H1 (cell line): ENCODE results near the gene MKI67. TPM values are rescaled to one million over a fixed set of nuclear protein-coding genes. Genes with fewer than 3 reads are reported as not detected.
A peak's percentile ranks its signal among the peaks of the same experiment; 100 is the strongest.

Source experiments
- CTCF ChIA-PET: fragments of 300-600 bp; sonication (Branson Sonifier 250); formaldehyde crosslinking; loops from one replicate; lab custom pipeline; 2021; ENCODE audit not compliant: partially characterized antibody; lab: Charles Lee
- POLR2A ChIA-PET: fragments of 300-600 bp; sonication (Branson Sonifier 250); formaldehyde crosslinking; loops from one replicate; lab custom pipeline; 2021; ENCODE audit warnings: inconsistent platforms; ENCODE audit not compliant: partially characterized antibody; lab: Charles Lee
- DNase-seq, 2 experiments: peaks; one replicate each; pipeline versions ENCODE4 v3.0.0 to v3.0.0-alpha.2; 2010 to 2022; ENCODE audit warnings: low spot score in 2 of 2, low read depth in 1 of 2, mixed read lengths in 1 of 2
- FAIRE-seq: peaks from 2 replicates; lab custom pipeline; 2011; peaks lifted over from hg19 to GRCh38; lab: Jason Lieb, UNC
- H2AFZ ChIP-seq: 2 replicates; pipeline ENCODE4 v1.8.1; 2012; ENCODE audit warnings: low read length, inconsistent platforms
- H2AK5ac ChIP-seq: 2 replicates; pipeline ENCODE4 v1.6.1; 2013; ENCODE audit warnings: low read depth, low read length
- H2BK120ac ChIP-seq: replicated peaks from 2 replicates; pipeline ENCODE3; 2013; ENCODE audit warnings: low read depth, low read length, inconsistent platforms
- H2BK12ac ChIP-seq: 2 replicates; pipeline ENCODE4 v1.6.1; 2013; ENCODE audit warnings: low read depth, low read length
- H2BK15ac ChIP-seq: 2 replicates; pipeline ENCODE4 v1.6.1; 2013; ENCODE audit warnings: low read length
- H2BK20ac ChIP-seq: 2 replicates; pipeline ENCODE4 v1.6.1; 2013; ENCODE audit warnings: low read length
- H2BK5ac ChIP-seq: 2 replicates; pipeline ENCODE4 v1.6.1; 2013; ENCODE audit warnings: low read depth, low read length
- H3K14ac ChIP-seq: 2 replicates; pipeline ENCODE4 v1.6.1; 2013; ENCODE audit warnings: inconsistent platforms; ENCODE audit not compliant: insufficient read length
- H3K18ac ChIP-seq: 2 replicates; pipeline ENCODE4 v1.6.1; 2013; ENCODE audit warnings: low read length; ENCODE audit errors: extremely low read depth
- H3K23ac ChIP-seq: 2 replicates; pipeline ENCODE4 v1.6.1; 2013; ENCODE audit warnings: inconsistent platforms; ENCODE audit not compliant: insufficient read length
- H3K23me2 ChIP-seq: 2 replicates; pipeline ENCODE4 v1.6.1; 2013; ENCODE audit warnings: low read depth, low read length
- H3K27ac ChIP-seq: 2 replicates; pipeline ENCODE4 v1.6.1; 2011; ENCODE audit warnings: low read depth, low read length, inconsistent platforms
- H3K27me3 ChIP-seq, 4 experiments: replicated peaks in 1 of 4; 1 replicate in 1 of 4; 2 replicates in 3 of 4; pipeline versions ENCODE4 v1.6.1 to v1.8.1; 2011 to 2013; ENCODE audit warnings: low read length in 3 of 4, mild to moderate bottlenecking in 3 of 4, inconsistent platforms in 2 of 4, mixed read lengths in 2 of 4, moderate library complexity in 1 of 4; ENCODE audit not compliant: control insufficient read depth in 3 of 4, insufficient read depth in 3 of 4; ENCODE audit errors: extremely low read depth in 1 of 4
- H3K36me3 ChIP-seq, 4 experiments: 2 replicates each; pipeline versions ENCODE4 v1.6.1 to v1.8.1; 2011 to 2013; ENCODE audit warnings: mild to moderate bottlenecking in 4 of 4, low read length in 3 of 4, moderate library complexity in 2 of 4, control low read depth in 1 of 4, inconsistent platforms in 1 of 4; ENCODE audit not compliant: insufficient read depth in 4 of 4, control insufficient read depth in 2 of 4
- H3K4ac ChIP-seq: replicated peaks from 2 replicates; pipeline ENCODE3; 2013; ENCODE audit warnings: low read length, low read depth, mixed read lengths, inconsistent platforms; ENCODE audit not compliant: insufficient read length
- H3K4me1 ChIP-seq, 4 experiments: replicated peaks in 1 of 4; 1 replicate in 1 of 4; 2 replicates in 3 of 4; pipeline versions ENCODE4 v1.6.1 to v1.8.1; 2011 to 2013; ENCODE audit warnings: low read length in 3 of 4, inconsistent platforms in 2 of 4, mixed read lengths in 1 of 4; ENCODE audit not compliant: insufficient read depth in 4 of 4, control insufficient read depth in 3 of 4
- H3K4me2 ChIP-seq, 2 experiments: 2 replicates each; pipeline versions ENCODE4 v1.6.1 to v1.8.1; 2011 to 2013; ENCODE audit warnings: low read depth in 2 of 2, low read length in 2 of 2, control low read depth in 1 of 2, inconsistent platforms in 1 of 2, mild to moderate bottlenecking in 1 of 2; ENCODE audit not compliant: insufficient read depth in 1 of 2
- H3K4me3 ChIP-seq, 4 experiments: fragments of 200-600, 300-600 bp in 1 of 4; sonication (generic), shearing (Covaris generic), sonication (Bioruptor Twin) in 1 of 4; 2 replicates each; pipeline versions ENCODE4 v1.5.1 to v1.8.1; 2011 to 2016; ENCODE audit warnings: low read length in 4 of 4, low read depth in 3 of 4, control low read depth in 2 of 4, inconsistent platforms in 2 of 4, mild to moderate bottlenecking in 2 of 4, mixed read lengths in 1 of 4, moderate library complexity in 1 of 4; ENCODE audit not compliant: insufficient read depth in 2 of 4; ENCODE audit errors: extremely low read depth in 1 of 4
- H3K56ac ChIP-seq: replicated peaks from 2 replicates; pipeline ENCODE3; 2013; ENCODE audit warnings: low read depth, mild to moderate bottlenecking, mixed read lengths, low read length, inconsistent platforms; ENCODE audit not compliant: insufficient read length
- H3K79me1 ChIP-seq: 2 replicates; pipeline ENCODE4 v1.6.1; 2013; ENCODE audit warnings: low read depth, low read length, control low read depth
- H3K79me2 ChIP-seq, 2 experiments: 2 replicates each; pipeline versions ENCODE4 v1.6.1 to v1.8.1; 2012 to 2013; ENCODE audit warnings: low read length in 2 of 2, mild to moderate bottlenecking in 2 of 2, inconsistent platforms in 1 of 2; ENCODE audit not compliant: insufficient read depth in 2 of 2, control insufficient read depth in 1 of 2
- H3K9ac ChIP-seq, 4 experiments: replicated peaks in 1 of 4; 1 replicate in 1 of 4; 2 replicates in 3 of 4; pipeline versions ENCODE4 v1.6.1 to v1.8.1; 2011 to 2013; ENCODE audit warnings: low read depth in 3 of 4, low read length in 3 of 4, control low read depth in 2 of 4, mild to moderate bottlenecking in 2 of 4, moderate library complexity in 2 of 4, inconsistent platforms in 1 of 4; ENCODE audit errors: extremely low read depth in 1 of 4
- H3K9me3 ChIP-seq, 2 experiments: 2 replicates each; pipeline versions ENCODE4 v1.6.1 to v1.8.1; 2012 to 2013; ENCODE audit warnings: mild to moderate bottlenecking in 2 of 2, moderate library complexity in 2 of 2, control low read depth in 1 of 2, inconsistent platforms in 1 of 2, low read depth in 1 of 2, low read length in 1 of 2, mixed read lengths in 1 of 2; ENCODE audit not compliant: insufficient read depth in 2 of 2
- H4K20me1 ChIP-seq, 2 experiments: replicated peaks in 1 of 2; 2 replicates each; pipeline versions ENCODE3 to v1.8.1; 2011 to 2013; ENCODE audit warnings: inconsistent platforms in 2 of 2, low read length in 2 of 2, mild to moderate bottlenecking in 1 of 2; ENCODE audit not compliant: insufficient read depth in 2 of 2, control insufficient read depth in 1 of 2
- H4K5ac ChIP-seq: 2 replicates; pipeline ENCODE4 v1.6.1; 2013; ENCODE audit warnings: low read length, low read depth, mixed read lengths, inconsistent platforms; ENCODE audit not compliant: insufficient read length
- H4K8ac ChIP-seq: 2 replicates; pipeline ENCODE4 v1.8.0; 2013; ENCODE audit warnings: mild to moderate bottlenecking, moderate library complexity, low read length, inconsistent platforms; ENCODE audit not compliant: insufficient read depth; ENCODE audit errors: extremely low read depth
- H4K91ac ChIP-seq: replicated peaks from 2 replicates; pipeline ENCODE3; 2013; ENCODE audit warnings: low read length, mixed read lengths, inconsistent platforms; ENCODE audit not compliant: insufficient read length
- BCL11A ChIP-seq, 2 experiments: IDR thresholded peaks; one replicate each; pipeline ENCODE4 v1.6.1; 2011; ENCODE audit warnings: low read depth in 2 of 2, low read length in 2 of 2, mild to moderate bottlenecking in 2 of 2
- MAX ChIP-seq: IDR thresholded peaks from 2 replicates; pipeline ENCODE4 v1.6.1; 2012; ENCODE audit warnings: inconsistent platforms
- POLR2A ChIP-seq, 2 experiments: IDR thresholded peaks; 1 replicate in 1 of 2; 2 replicates in 1 of 2; pipeline ENCODE4 v1.6.1; 2011; ENCODE audit warnings: low read depth in 2 of 2, low read length in 2 of 2, mild to moderate bottlenecking in 2 of 2; ENCODE audit errors: control extremely low read depth in 1 of 2
- TAF1 ChIP-seq: IDR thresholded peaks from 2 replicates; pipeline ENCODE4 v1.6.1; 2011; ENCODE audit warnings: mild to moderate bottlenecking, low read depth, low read length
- WGBS, 2 experiments: shearing (Covaris generic) in 1 of 2; methylation state at CpG; one replicate each; pipeline versions ENCODE4 v1.1.6 to v1.1.7; 2013 to 2015; ENCODE audit warnings: low lambda C conversion rate in 2 of 2, mixed read lengths in 2 of 2, inconsistent platforms in 1 of 2, low coverage in 1 of 2, missing lambda C conversion rate in 1 of 2; ENCODE audit not compliant: insufficient replicate concordance in 2 of 2, insufficient coverage in 1 of 2, insufficient read length in 1 of 2; ENCODE audit errors: extremely low coverage in 1 of 2, missing lambda C conversion rate in 1 of 2; 5-methylcytosine and 5-hydroxymethylcytosine counted together
- polyA plus RNA-seq, 7 experiments: library from polyadenylated mRNA; depleted of rRNA in 3 of 7; stranded (reverse) in 5 of 7; unstranded in 2 of 7; fragments of >200 nt in 5 of 7; fragments of 200-250 nt in 2 of 7; gene quantifications; 1 replicate in 5 of 7; 2 replicates in 1 of 7; 4 replicates in 1 of 7; pipeline versions ENCODE4 v1.2.1 to v1.2.3, GENCODE V29; 2011 to 2013; ENCODE audit warnings: missing spikeins in 2 of 7, mixed read lengths in 2 of 7
- total RNA-seq: library from RNA; stranded (reverse); fragmentation: NEBNext Ultra II Directional; extraction: Animal tissue kit (Norgen Biotek cat#: 25700); gene quantifications from 2 replicates; pipeline ENCODE4 v1.2.1, GENCODE V29; 2021

The MKI67 gene
- total and polyA plus RNA-seq, 2 of the 8 experiments (the other 6 are each of a cell fraction or from before 2014, with no cell fraction given): 15.8 to 85.1 TPM

DNA sequence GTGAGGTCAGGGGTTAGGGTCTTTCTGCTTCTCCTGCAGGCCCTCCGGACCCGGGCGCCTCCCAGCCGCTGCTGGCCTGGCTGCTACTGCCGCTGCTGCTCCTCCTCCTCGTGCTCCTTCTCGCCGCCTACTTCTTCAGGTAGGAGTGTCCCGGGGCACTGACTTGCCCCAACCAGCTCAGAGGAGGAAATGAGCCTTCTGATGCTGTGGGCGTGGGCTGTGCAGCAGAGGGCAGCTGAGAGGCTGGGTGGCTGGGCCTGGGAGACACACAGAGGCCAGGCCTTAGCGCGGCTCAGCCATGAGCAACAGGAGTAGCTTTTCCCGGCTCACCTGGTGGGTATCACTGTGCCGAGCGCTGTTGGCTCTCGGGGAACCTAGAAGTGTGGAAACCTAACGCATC, 78.9 kb downstream of the MKI67 start:
- Histone ChIP-seq H4K8ac (no peak overlapping the region), H3K79me1 (no peaks in the 10 kb centered on the region), H2BK120ac (no peak overlapping the region), H3K23ac (no peak overlapping the region), H2AK5ac (no peak overlapping the region), H4K5ac (no peak overlapping the region), H3K18ac (no peak overlapping the region; the same call in 1 of the 2 replicates), H3K14ac (no peak overlapping the region), H2BK12ac (peak overlapping the region; percentile 71; the same call in 1 of the 2 replicates), H3K56ac (no peak overlapping the region), H2AFZ (peak overlapping the region; percentile 95), H3K27ac (no peak overlapping the region), H2BK5ac (no peak overlapping the region), H3K23me2 (peaks cover 4% of the 10 kb centered on the region; the same call in 1 of the 2 replicates), H4K20me1 (no peaks in the 10 kb centered on the region), H2BK15ac (no peak overlapping the region), H3K36me3 (no peaks in the 10 kb centered on the region), H4K91ac (no peak overlapping the region), H3K4ac (no peak overlapping the region), H3K4me1 (peaks cover 0 to 2% (median 0%) of the 10 kb centered on the region in 4 experiments; a peak in 2 of 7 replicates), H3K27me3 (no peaks in the 10 kb centered on the region), H3K4me2 (peak overlapping the region in 1 of 2 experiments; percentile 32; a peak in 2 of 4 replicates), H3K9me3 (no peaks in the 10 kb centered on the region), H3K79me2 (no peaks in the 10 kb centered on the region), H2BK20ac (no peak overlapping the region), H3K4me3 (no peak overlapping the region), H3K9ac (no peak overlapping the region)
- 58% methylated on average over 17 of the region's 17 CpGs; no CpG with 5 or more reads in 1 of the 2 experiments for WGBS, 2 experiments
- ChIA-PET CTCF (interaction anchor here (1.1 to 4.6 kb wide), 5 partner anchors 12 to 141 kb away, joined by 4 to 57 read pairs (median 11); partner anchors contain the start of gene PTPRE), POLR2A (interaction anchor here (1.0 to 1.2 kb wide), 2 partner anchors 9 to 16 kb away, joined by 3 read pairs; no protein-coding TSS in a partner anchor)
- TF ChIP-seq POLR2A (IDR thresholded peaks at IDR 0.05; ENCODE audit: control extremely low read depth in 1 of 2, low read depth in 2 of 2, low read length in 2 of 2): peak in 1 of 2 experiments; percentile 40; a peak in 1 of 3 replicates
- peak; percentile 59 for TF ChIP-seq MAX
- no peak for TF ChIP-seq BCL11A (IDR thresholded peaks at IDR 0.05; ENCODE audit: low read depth in 2 of 2, low read length in 2 of 2)
- peak; percentile 45; the same call in 1 of the 2 replicates for TF ChIP-seq TAF1
- FAIRE-seq: no peak
- DNase-seq: peak; percentile 15 to 71
